GM23338 (cell line): ENCODE measurements around the gene ALDOA. TPM values are rescaled to one million over a fixed set of nuclear protein-coding genes. Genes with fewer than 3 reads are reported as not detected.

Experiments used
- ATAC-seq: fragments of 200-7000 bp; cut with Tn5 transposase; 3 replicates; pipeline ENCODE4 v1.9.1; 2020
- DNase-seq: peaks from one replicate; pipeline ENCODE4 v3.0.0-alpha.2; 2015; ENCODE audit warnings: low spot score
- H2AFZ ChIP-seq: fragments of 200-600 bp; sonication (generic); 2 replicates; pipeline ENCODE4 v1.8.0; 2016; ENCODE audit warnings: antibody characterized with exemption, mild to moderate bottlenecking, moderate library complexity
- H3F3A ChIP-seq: fragments of 200-600 bp; sonication (generic); replicated peaks from 2 replicates; pipeline ENCODE4 v1.8.0; 2017; ENCODE audit warnings: antibody characterized with exemption, mixed run types, low read depth
- H3K27ac ChIP-seq: fragments of 200-600 bp; sonication (generic); 2 replicates; pipeline ENCODE4 v1.6.1; 2016; ENCODE audit warnings: low read depth
- H3K27me3 ChIP-seq: fragments of 200-600 bp; sonication (generic); 2 replicates; pipeline ENCODE4 v1.8.0; 2016; ENCODE audit warnings: mild to moderate bottlenecking, mixed run types, moderate library complexity; ENCODE audit not compliant: insufficient read depth
- H3K36me3 ChIP-seq: fragments of 200-600 bp; sonication (generic); 2 replicates; pipeline ENCODE4 v1.8.0; 2016; ENCODE audit warnings: mild to moderate bottlenecking; ENCODE audit not compliant: insufficient read depth
- H3K4me1 ChIP-seq: fragments of 200-600 bp; sonication (generic); 2 replicates; pipeline ENCODE4 v1.8.0; 2016; ENCODE audit warnings: mild to moderate bottlenecking, moderate library complexity; ENCODE audit not compliant: insufficient read depth
- H3K4me2 ChIP-seq: fragments of 200-600 bp; sonication (generic); 2 replicates; pipeline ENCODE4 v1.7.1; 2017; ENCODE audit warnings: mixed run types
- H3K4me3 ChIP-seq: fragments of 200-600 bp; sonication (generic); 2 replicates; pipeline ENCODE4 v1.6.1; 2016; ENCODE audit warnings: mixed run types
- H3K79me2 ChIP-seq: fragments of 200-600 bp; sonication (generic); replicated peaks from 2 replicates; pipeline ENCODE4 v1.8.0; 2017; ENCODE audit warnings: mild to moderate bottlenecking; ENCODE audit not compliant: insufficient read depth
- H3K9me2 ChIP-seq: fragments of 200-600 bp; sonication (generic); 2 replicates; pipeline ENCODE4 v1.8.0; 2017; ENCODE audit not compliant: insufficient read depth
- H4K20me1 ChIP-seq: fragments of 200-600 bp; sonication (generic); replicated peaks from 2 replicates; pipeline ENCODE4 v1.8.0; 2017; ENCODE audit warnings: mild to moderate bottlenecking; ENCODE audit not compliant: insufficient read depth
- H3K27ac Mint-ChIP-seq: 2 replicates; pipeline ENCODE4 v1.8.0; 2020; ENCODE audit warnings: inconsistent platforms, mild to moderate bottlenecking, moderate library complexity, mixed read lengths
- H3K27me3 Mint-ChIP-seq: 3 replicates; pipeline ENCODE4 v1.8.0; 2022; ENCODE audit warnings: low read depth, mild to moderate bottlenecking, moderate library complexity, mixed read lengths, inconsistent platforms; ENCODE audit not compliant: insufficient read depth, poor library complexity
- H3K36me3 Mint-ChIP-seq: 3 replicates; pipeline ENCODE4 v1.8.0; 2021; ENCODE audit warnings: low read depth, mild to moderate bottlenecking, inconsistent platforms, moderate library complexity, mixed read lengths
- H3K4me1 Mint-ChIP-seq: 3 replicates; pipeline ENCODE4 v1.8.0; 2020; ENCODE audit warnings: mild to moderate bottlenecking, inconsistent platforms, mixed read lengths
- H3K4me3 Mint-ChIP-seq: 3 replicates; pipeline ENCODE4 v1.8.0; 2021; ENCODE audit warnings: moderate library complexity, mild to moderate bottlenecking, inconsistent platforms, mixed read lengths
- H3K9me3 Mint-ChIP-seq: 3 replicates; pipeline ENCODE4 v1.8.0; 2020; ENCODE audit warnings: moderate library complexity, mild to moderate bottlenecking, inconsistent platforms, mixed read lengths
- CREB1 ChIP-seq: fragments of 250-450 bp; sonication (Bioruptor Pico); IDR thresholded peaks from 2 replicates; pipeline ENCODE4 v1.5.0; 2020; ENCODE audit warnings: low read depth, mild to moderate bottlenecking, moderate library complexity
- EZH2 ChIP-seq: fragments of 200-600 bp; sonication (generic); IDR thresholded peaks from one replicate; pipeline ENCODE4 v1.8.0; 2017; ENCODE audit warnings: antibody characterized with exemption, mild to moderate bottlenecking, low read depth; ENCODE audit not compliant: unreplicated experiment
- EZH2phosphoT487 ChIP-seq: fragments of 200-600 bp; sonication (generic); IDR thresholded peaks from one replicate; pipeline ENCODE4 v1.8.1; 2018; ENCODE audit warnings: antibody characterized with exemption; ENCODE audit not compliant: unreplicated experiment
- JUNB ChIP-seq: IDR thresholded peaks from one replicate; pipeline ENCODE4 v1.6.1; 2016; ENCODE audit warnings: antibody characterized with exemption; ENCODE audit not compliant: unreplicated experiment
- NANOG ChIP-seq: IDR thresholded peaks from 2 replicates; pipeline ENCODE4 v1.6.1; 2016; ENCODE audit warnings: antibody characterized with exemption, borderline replicate concordance
- POLR2AphosphoS5 ChIP-seq: IDR thresholded peaks from 2 replicates; pipeline ENCODE4 v1.6.1; 2016; ENCODE audit warnings: antibody characterized with exemption, low read depth
- REST ChIP-seq: IDR thresholded peaks from one replicate; pipeline ENCODE4 v1.6.1; 2018; ENCODE audit warnings: antibody characterized with exemption; ENCODE audit not compliant: unreplicated experiment
- STAT1 ChIP-seq: IDR thresholded peaks from one replicate; pipeline ENCODE4 v1.6.1; 2016; ENCODE audit warnings: antibody characterized with exemption; ENCODE audit not compliant: unreplicated experiment
- ZNF114 ChIP-seq: fragments of 250-450 bp; sonication (Bioruptor Pico); IDR thresholded peaks from 2 replicates; pipeline ENCODE4 v1.5.0; 2020; ENCODE audit warnings: mild to moderate bottlenecking, moderate library complexity
- ZNF331 ChIP-seq: fragments of 250-450 bp; sonication (Bioruptor Pico); IDR thresholded peaks from 2 replicates; pipeline ENCODE4 v1.5.0; 2020; ENCODE audit warnings: low read depth, mild to moderate bottlenecking, moderate library complexity
- polyA plus RNA-seq: library from polyadenylated mRNA; unstranded; fragments of >200 nt; fragmentation: Nextera tagmentation; extraction: Ambion mirVana; gene quantifications from 2 replicates; pipeline ENCODE4 v1.2.1, GENCODE V29; 2016
- total RNA-seq: library from RNA; depleted of rRNA; stranded (reverse); fragments of >200 nt; shearing (Covaris generic); gene quantifications from 2 replicates; pipeline ENCODE4 v1.2.3, GENCODE V29; 2014
- TF ChIP-seq, protein P1 (sequence below), 2 experiments: fragments of 200-600 bp in 1 of 2; sonication (generic) in 1 of 2; conservative IDR thresholded peaks; 2 replicates each; pipeline versions ENCODE4 v1.5.1 to v1.6.1; 2016 to 2017; ENCODE audit warnings: antibody characterized with exemption in 2 of 2, low read depth in 2 of 2, mild to moderate bottlenecking in 2 of 2, moderate library complexity in 1 of 2
- TF ChIP-seq, protein P2 (sequence below): fragments of 250-450 bp; sonication (Bioruptor Pico); IDR thresholded peaks from 2 replicates; pipeline ENCODE4 v1.5.0; 2020; ENCODE audit warnings: mild to moderate bottlenecking, moderate library complexity
- TF ChIP-seq, protein P3 (sequence below): IDR thresholded peaks from 2 replicates; pipeline ENCODE4 v1.6.1; 2016; ENCODE audit warnings: antibody characterized with exemption

ALDOA gene
- total and polyA plus RNA-seq, 2 experiments from 2014 or later = 1,054 to 1,306 TPM

DNA sequence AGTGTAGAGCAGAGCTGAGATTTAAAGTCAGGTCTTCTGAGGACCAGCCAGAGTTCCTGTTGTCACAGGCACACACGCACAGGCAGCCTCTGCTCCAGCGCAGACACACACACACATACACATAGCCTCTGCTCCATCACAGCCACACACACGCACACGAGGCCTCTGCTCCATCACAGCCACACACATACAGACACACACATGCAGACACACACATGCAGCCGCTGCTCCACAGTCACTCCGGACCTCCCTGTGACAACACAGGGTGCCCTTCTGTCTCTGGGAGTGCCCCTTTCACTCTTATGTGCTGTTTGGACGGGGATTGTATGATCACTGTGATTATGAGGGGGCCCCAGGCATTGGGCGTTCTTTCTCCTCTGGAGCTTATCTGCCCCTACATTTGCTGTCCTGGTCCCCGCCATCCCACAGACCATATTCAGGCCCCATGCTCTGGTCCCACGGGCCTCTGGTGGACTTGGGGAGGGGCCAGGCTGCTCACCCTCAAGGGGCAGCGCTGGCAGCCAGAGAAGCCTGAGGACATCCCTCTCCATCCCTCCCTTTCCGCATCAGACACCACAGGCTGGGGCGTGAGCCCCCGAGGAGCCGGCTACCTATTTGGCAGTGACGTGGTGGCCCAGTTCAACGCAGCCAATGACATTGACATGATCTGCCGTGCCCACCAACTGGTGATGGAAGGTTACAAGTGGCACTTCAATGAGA lies 18.7 kb downstream of the ALDOA start:
- TF ChIP-seq, protein P1, sequence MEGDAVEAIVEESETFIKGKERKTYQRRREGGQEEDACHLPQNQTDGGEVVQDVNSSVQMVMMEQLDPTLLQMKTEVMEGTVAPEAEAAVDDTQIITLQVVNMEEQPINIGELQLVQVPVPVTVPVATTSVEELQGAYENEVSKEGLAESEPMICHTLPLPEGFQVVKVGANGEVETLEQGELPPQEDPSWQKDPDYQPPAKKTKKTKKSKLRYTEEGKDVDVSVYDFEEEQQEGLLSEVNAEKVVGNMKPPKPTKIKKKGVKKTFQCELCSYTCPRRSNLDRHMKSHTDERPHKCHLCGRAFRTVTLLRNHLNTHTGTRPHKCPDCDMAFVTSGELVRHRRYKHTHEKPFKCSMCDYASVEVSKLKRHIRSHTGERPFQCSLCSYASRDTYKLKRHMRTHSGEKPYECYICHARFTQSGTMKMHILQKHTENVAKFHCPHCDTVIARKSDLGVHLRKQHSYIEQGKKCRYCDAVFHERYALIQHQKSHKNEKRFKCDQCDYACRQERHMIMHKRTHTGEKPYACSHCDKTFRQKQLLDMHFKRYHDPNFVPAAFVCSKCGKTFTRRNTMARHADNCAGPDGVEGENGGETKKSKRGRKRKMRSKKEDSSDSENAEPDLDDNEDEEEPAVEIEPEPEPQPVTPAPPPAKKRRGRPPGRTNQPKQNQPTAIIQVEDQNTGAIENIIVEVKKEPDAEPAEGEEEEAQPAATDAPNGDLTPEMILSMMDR (conservative IDR thresholded peaks at IDR 0.05; ENCODE audit: low read depth in 2 of 2) = no peak
- TF ChIP-seq POLR2AphosphoS5 (no peak), REST (no peak), ZNF114 (CRISPR knock-in tag) (no peak), STAT1 (no peak), CREB1 (CRISPR knock-in tag) (no peak), ZNF331 (CRISPR knock-in tag) (no peak), EZH2phosphoT487 (no peak), JUNB (no peak), NANOG (no peak), EZH2 (no peak)
- TF ChIP-seq, protein P2, sequence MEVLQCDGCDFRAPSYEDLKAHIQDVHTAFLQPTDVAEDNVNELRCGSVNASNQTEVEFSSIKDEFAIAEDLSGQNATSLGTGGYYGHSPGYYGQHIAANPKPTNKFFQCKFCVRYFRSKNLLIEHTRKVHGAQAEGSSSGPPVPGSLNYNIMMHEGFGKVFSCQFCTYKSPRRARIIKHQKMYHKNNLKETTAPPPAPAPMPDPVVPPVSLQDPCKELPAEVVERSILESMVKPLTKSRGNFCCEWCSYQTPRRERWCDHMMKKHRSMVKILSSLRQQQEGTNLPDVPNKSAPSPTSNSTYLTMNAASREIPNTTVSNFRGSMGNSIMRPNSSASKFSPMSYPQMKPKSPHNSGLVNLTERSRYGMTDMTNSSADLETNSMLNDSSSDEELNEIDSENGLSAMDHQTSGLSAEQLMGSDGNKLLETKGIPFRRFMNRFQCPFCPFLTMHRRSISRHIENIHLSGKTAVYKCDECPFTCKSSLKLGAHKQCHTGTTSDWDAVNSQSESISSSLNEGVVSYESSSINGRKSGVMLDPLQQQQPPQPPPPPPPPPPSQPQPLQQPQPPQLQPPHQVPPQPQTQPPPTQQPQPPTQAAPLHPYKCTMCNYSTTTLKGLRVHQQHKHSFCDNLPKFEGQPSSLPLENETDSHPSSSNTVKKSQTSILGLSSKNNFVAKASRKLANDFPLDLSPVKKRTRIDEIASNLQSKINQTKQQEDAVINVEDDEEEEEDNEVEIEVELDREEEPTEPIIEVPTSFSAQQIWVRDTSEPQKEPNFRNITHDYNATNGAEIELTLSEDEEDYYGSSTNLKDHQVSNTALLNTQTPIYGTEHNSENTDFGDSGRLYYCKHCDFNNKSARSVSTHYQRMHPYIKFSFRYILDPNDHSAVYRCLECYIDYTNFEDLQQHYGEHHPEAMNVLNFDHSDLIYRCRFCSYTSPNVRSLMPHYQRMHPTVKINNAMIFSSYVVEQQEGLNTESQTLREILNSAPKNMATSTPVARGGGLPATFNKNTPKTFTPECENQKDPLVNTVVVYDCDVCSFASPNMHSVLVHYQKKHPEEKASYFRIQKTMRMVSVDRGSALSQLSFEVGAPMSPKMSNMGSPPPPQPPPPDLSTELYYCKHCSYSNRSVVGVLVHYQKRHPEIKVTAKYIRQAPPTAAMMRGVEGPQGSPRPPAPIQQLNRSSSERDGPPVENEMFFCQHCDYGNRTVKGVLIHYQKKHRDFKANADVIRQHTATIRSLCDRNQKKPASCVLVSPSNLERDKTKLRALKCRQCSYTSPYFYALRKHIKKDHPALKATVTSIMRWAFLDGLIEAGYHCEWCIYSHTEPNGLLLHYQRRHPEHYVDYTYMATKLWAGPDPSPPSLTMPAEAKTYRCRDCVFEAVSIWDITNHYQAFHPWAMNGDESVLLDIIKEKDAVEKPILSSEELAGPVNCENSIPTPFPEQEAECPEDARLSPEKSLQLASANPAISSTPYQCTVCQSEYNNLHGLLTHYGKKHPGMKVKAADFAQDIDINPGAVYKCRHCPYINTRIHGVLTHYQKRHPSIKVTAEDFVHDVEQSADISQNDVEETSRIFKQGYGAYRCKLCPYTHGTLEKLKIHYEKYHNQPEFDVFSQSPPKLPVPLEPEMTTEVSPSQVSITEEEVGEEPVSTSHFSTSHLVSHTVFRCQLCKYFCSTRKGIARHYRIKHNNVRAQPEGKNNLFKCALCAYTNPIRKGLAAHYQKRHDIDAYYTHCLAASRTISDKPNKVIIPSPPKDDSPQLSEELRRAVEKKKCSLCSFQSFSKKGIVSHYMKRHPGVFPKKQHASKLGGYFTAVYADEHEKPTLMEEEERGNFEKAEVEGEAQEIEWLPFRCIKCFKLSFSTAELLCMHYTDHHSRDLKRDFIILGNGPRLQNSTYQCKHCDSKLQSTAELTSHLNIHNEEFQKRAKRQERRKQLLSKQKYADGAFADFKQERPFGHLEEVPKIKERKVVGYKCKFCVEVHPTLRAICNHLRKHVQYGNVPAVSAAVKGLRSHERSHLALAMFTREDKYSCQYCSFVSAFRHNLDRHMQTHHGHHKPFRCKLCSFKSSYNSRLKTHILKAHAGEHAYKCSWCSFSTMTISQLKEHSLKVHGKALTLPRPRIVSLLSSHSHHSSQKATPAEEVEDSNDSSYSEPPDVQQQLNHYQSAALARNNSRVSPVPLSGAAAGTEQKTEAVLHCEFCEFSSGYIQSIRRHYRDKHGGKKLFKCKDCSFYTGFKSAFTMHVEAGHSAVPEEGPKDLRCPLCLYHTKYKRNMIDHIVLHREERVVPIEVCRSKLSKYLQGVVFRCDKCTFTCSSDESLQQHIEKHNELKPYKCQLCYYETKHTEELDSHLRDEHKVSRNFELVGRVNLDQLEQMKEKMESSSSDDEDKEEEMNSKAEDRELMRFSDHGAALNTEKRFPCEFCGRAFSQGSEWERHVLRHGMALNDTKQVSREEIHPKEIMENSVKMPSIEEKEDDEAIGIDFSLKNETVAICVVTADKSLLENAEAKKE = no peak
- TF ChIP-seq, protein P3, sequence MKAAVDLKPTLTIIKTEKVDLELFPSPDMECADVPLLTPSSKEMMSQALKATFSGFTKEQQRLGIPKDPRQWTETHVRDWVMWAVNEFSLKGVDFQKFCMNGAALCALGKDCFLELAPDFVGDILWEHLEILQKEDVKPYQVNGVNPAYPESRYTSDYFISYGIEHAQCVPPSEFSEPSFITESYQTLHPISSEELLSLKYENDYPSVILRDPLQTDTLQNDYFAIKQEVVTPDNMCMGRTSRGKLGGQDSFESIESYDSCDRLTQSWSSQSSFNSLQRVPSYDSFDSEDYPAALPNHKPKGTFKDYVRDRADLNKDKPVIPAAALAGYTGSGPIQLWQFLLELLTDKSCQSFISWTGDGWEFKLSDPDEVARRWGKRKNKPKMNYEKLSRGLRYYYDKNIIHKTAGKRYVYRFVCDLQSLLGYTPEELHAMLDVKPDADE = no peak
- H2AFZ ChIP-seq = no peak overlapping the region
- H4K20me1 ChIP-seq = peaks cover 6% of the 10 kb centered on the region
- no peaks in the 10 kb centered on the region for H3K27me3 ChIP-seq
- no peak overlapping the region for H3K27ac Mint-ChIP-seq
- no peak overlapping the region for H3K4me3 Mint-ChIP-seq
- no peak for DNase-seq
- peaks cover 4% of the 10 kb centered on the region for H3K36me3 ChIP-seq
- no peaks in the 10 kb centered on the region; the same call in 2 of the 3 replicates for H3K9me3 Mint-ChIP-seq
- H3K4me1 Mint-ChIP-seq = 0 out of 3 replicates have a peak, but pooled peaks cover 2% of the 10 kb centered on the region
- H3K79me2 ChIP-seq = peaks cover 11% of the 10 kb centered on the region
- H3K27ac ChIP-seq = no peak overlapping the region
- H3K4me2 ChIP-seq = no peak overlapping the region
- ATAC-seq = no peak
- peaks cover 6% of the 10 kb centered on the region; the same call in 1 of the 2 replicates for H3K4me1 ChIP-seq
- H3K4me3 ChIP-seq = no peak overlapping the region
- H3K27me3 Mint-ChIP-seq = peaks cover 16% of the 10 kb centered on the region
- H3F3A ChIP-seq = 0 out of 2 replicates have a peak, but pooled peaks cover 6% of the 10 kb centered on the region
- H3K9me2 ChIP-seq = no peaks in the 10 kb centered on the region
- H3K36me3 Mint-ChIP-seq = peaks cover 60% of the 10 kb centered on the region
